RCC 7860 (cell line): ENCODE data around the gene CCDC33.

Experiments used
- DNase-seq: peaks from one replicate; pipeline ENCODE4 v3.0.0-alpha.2; 2015; ENCODE audit warnings: low spot score
- FAIRE-seq: peaks from 2 replicates; lab custom pipeline; 2012; peaks lifted over from hg19 to GRCh38; lab: Jason Lieb, UNC

Gene CCDC33

DNA sequence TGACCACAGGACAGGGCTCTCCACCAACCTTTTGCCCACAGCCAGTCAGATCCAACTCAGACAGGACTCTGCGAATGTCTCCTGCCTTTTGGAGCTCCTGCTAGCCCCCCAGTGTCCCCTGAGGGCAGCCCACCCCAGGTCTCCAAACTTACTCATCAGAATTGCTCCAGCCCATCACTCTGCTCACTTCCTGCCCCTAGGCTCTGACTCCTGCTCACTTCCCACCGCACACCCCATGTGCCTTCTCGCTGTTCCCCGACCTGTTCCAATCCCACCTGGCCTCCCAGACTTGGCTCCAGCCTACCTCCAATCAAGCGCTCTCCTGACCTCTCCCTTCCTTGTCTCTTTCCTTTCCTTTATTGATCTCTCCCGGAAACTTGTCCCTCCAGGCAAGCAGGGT is 27.6 kb upstream of the CCDC33 start:
- DNase-seq (no peak), FAIRE-seq (no peak)

DNA sequence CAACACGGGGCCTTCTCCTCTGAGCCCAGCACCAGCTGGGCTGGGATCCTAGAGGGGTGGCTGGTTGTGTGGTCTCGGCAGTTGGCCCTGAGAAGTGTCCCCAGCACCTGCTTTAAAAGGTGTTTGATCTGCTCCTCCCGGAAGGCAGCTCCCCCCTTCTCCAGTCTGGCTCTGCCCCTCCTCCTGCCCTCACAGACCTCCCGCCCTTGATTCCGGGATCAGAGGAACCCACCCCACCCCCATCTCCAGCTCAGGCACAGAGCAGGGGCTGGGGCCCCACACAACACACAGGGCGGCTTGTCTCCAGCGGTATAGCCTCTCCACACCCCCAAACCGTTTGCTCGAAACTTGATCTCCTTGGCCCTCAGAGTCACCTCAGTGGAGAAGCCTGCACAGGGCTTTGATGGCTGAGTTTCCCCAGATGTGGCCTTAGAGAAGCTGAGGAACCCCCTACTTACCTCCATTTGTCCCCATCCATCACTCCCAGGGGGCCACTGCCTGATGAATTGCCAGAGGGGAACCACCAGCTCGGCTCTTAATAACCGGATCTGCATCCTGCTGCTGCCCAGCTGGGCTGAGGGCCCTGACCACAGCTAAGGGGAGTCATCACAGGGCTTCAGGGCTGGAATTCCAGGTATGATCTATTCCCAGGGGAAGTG is 27.1 kb upstream of the CCDC33 start:
- no peak for FAIRE-seq
- peak; percentile 74 for DNase-seq

DNA sequence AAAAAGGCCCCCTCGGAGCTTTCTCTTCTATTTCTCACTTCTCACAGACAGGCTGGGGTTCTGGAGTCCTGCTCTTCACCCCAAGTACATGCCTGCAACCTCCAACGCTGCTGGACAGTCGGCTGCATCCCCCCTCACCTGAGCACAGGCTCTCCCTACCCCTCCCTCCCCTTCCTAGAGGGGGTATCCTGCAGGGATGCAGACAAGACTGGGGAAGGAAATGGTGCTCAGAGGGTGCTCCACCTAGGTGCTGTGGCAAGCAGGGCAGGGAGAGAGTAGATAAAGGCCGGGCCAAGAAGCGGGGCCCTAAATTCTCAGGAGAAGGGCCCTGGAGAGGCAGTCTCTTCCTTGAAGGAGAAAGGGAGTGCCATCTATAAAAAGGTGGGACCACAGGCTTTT is 26.6 kb upstream of the CCDC33 start:
- DNase-seq (no peak), FAIRE-seq (no peak)

DNA sequence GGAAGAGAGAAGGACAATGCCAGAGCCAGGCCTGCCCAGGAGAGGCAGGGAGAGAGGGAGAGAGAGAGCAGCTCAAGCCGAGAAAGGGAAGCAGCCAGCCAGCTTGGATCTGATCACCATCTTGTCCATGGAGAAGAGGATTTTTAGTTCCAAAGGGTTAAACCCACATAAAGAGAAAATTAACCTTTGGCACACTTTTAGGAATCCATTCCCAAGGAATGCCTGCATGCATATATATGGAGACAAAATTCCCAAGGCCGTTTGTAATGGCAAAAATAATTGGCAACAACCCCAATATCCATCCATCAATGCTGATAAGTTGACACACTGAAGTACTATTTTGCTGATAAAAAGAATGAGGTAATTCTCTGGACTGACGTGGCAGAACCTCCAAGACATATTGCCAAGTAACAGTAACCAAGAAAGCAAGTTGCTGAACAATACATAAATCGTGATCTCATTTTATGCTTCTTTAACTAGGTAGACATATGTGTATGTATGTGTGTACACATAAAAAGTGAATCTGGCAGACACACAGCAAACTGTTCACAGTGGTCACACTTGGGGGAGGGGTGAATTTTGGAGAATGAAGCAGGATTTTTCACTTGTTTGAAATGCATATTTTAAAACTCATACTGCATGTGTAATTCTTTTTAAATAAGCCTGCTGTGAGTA is 26.0 kb upstream of the CCDC33 start:
- DNase-seq (peak; percentile 90), FAIRE-seq (no peak)

DNA sequence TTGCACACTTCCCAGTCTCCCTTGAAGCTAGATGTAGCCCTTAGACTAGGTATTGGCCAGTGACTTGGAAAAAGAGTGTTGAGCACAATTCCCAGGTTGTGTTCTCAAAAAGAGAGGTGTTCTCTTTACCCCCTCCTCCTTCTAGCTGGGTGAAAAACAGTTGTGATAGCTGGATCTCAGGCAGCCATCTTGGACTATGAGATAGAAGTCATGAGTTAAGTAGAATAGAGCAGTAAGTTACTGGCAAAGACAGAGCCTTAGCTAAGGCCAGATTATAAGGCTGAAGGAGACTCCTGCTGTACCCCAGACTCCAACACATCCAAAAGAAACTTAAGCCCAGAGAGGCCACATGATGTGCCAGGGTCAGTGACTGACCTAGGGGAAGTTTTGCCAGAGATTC is 25.4 kb upstream of the CCDC33 start:
- DNase-seq, result no peak
- FAIRE-seq, result no peak

DNA sequence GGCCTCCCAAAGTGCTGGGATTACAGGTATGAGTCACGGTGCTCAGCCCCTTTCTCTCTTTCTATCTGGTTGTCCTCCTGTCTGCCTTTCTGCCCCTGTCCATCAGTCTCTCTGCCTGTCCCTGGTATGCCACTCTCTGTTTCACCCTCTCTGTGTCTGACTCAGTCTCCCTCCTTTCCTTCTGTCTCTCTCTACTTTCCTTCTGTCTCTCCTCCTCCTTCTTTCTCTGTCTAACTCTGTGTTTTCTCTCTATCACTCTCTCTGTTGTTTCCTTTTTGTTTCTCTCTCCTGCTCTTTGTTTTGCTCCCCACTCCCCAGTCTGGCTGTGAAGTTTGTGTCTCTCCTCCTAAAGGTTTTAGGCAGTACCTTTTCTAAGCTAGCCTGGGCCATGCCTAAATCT is 24.5 kb upstream of the CCDC33 start:
- DNase-seq (no peak), FAIRE-seq (no peak)

DNA sequence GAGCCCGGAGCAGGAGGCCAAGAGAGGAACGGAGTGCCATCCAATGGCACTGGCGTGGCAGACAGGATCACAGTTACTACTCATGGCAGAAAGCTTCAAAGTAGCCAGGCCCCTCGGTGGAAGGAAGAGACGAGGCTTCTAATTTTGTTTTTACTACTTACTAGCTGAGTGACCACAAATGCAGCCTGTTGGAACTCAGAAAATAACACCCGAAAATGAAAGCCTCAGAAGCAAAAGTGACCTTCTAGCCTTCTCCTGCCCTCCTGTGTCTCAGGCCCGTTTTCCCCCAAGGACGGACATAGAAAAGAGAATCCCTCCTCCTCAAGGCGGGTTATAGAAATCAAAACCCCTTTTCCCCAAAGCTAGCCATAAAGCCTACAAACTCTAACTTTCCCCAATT is 23.6 kb upstream of the CCDC33 start:
- FAIRE-seq (no peak), DNase-seq (no peak)

DNA sequence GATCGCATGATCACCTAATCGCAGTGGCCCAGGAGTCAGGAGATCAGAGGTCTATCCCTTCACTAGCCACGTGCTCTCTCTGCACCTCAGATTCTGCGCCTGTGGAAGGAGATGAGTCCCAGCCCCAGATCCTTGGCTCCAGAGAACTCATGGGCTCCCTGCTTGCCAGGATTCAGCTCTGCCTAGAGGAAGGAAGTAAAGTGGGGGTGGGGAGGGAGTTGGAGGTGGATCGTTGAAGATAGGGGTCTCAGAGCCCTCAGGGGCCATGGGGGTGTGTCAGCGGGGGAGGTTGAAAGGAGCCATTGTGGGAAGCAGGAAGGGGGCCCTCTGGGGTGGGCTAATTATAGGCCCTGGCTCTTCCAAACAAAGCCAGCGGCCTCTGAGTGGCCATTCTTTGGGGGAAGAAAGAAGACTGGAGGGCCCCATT is 22.3 kb upstream of the CCDC33 start:
- no peak for FAIRE-seq
- no peak for DNase-seq

DNA sequence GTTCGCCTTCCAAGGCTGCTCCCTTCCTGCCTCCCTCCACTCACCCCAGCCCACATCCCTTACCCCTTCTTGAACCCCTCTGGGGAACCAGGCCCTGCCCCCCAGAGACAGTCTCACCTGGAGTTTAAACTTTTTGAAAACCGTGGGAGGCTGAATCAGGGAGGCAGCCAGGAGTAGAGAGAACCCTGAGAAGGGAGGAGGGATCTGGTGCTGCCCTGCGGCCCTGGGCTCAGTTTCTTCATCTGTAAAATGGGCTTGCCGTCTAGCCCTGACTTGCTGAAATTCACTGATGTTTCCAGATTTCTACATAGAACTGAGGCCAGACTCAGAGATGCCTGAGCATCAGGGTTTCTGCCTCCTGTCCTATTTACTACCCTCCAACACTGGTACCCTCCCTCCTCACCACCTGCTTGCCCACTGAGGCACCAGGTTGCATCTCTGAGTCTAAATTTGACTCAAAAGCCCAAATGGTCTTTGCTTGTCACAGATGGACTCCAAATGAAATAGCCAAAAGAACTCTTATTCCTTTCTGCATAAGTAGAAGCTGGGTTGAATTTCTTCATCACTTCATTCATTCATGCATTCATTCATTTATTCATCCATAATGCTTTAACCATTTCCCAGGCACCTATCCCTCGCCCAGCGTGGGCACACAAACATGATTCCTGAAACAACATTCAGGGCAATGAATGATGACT is 21.7 kb upstream of the CCDC33 start:
- FAIRE-seq, result no peak
- no peak for DNase-seq

DNA sequence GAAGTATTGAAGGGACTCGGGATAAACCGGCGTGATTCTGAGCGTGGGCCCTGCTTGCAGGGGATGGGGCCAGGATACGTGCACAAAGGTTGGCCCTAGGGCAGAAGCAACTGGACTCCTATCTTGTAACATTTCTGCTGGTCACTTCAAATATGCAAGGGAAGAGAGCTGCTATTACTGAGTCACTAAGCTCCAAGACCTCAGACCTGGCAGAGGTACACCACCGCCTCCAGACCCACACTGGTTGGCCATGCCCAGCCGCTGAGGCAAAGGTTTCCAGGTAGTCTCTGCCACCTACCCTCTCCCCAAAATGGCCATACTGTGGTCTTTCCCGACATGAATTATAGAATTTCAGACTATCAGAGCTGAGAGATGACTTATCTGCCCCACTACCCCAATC is 20.2 kb upstream of the CCDC33 start:
- FAIRE-seq, result no peak
- DNase-seq, result no peak

DNA sequence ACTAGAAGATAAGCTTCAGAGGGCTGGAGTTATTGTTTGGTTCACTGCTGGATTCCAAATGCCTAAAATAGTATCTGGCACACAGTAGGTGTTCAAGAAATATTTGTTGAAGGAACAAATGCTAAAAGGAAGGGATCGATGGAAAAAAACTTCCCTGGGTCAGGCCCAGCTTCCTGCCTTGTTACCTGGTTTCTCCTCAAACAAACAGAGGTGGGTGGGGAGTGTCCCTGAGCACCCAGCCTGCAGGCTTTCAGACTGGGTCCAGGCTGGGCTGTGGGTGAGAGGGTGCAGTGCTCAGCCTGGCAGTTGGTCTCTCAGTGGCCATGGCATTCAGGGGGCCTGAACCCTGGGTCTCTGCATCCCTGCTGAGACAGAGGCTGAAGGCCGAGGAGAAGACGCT is 19.2 kb upstream of the CCDC33 start:
- FAIRE-seq (no peak), DNase-seq (no peak)

DNA sequence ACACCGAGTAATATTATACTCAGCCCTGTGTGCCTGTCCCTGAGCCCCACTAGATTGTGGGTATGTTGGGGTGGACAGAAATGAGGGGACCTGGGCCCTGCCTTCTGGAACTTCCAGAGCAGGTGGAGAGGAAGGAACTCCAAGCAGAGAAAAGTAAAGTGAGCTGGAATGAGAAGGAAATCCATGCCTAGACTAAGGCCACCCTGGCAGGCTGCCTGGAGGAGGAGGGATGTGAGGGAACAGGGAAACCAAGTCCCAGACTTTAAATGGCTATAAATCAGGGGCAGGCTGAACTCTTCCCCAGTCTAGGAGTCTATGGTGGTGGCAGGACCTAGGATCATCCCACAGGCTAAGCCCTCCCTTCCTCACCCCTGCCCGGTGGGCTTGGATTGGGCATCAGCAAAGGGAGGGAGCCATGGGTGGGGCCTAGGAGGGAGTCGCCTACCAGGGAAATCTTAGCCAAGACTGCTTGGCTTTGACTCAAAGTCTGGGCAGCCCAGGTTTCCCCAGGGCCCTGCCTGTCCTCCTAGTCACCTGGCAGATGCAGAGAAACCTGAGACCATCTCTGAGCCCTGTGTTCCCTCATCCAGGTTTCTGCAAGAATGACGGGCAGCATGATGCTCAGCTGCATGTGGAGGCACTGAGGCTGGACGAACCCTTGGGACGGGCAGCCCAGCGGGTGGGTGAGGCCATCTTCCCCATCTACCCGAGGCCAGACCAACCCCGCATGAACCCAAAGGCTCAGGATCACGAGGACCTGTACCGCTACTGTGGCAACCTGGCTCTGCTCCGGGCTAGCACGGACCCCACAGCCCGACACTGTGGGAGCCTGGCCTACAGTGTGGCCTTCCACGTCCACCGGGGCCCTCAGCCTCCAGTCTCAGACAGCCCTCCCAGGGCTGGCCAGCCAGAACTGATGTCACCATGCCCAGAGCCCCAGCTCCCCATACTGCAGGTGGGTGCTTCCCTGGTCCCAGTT is 17.9 kb upstream of the CCDC33 start:
- no peak for DNase-seq
- FAIRE-seq, result no peak

DNA sequence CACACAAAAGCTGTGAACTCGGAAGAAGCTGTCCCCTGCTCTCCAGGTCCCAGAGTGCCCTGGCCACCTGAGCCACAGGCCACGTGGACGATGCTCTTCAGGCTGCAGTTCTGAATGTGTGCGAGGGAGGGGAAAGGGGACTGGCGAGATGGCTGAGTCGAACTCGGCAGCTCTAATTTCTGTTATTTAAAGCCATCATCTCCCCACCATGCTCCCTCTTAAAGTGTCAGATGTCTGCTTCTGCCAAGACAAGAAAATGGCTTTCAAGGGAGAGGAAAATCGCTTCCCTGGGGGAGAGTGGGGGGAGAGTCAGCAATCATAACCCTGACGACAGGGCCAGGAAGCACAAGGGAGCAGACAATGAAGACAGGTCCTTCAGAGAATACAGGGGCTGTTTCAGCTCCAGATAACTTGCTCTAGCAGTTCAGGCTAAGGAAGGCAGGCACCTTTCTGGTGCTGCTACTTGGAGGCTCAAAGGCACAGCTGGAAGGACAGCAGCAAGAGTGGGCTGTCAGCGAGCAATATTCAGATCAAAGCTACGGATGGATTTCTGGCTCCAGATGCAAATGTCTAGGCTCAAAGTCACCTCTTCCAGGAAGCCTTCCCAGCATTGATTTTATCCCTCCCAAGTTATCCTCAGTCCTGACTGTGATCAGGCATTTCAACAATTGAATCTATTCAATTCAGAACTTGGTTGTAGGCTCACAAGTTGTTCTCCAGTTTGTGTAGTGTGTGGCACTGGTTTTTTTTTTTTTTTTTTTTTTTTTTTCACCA is 15.5 kb upstream of the CCDC33 start:
- DNase-seq (no peak), FAIRE-seq (no peak)

DNA sequence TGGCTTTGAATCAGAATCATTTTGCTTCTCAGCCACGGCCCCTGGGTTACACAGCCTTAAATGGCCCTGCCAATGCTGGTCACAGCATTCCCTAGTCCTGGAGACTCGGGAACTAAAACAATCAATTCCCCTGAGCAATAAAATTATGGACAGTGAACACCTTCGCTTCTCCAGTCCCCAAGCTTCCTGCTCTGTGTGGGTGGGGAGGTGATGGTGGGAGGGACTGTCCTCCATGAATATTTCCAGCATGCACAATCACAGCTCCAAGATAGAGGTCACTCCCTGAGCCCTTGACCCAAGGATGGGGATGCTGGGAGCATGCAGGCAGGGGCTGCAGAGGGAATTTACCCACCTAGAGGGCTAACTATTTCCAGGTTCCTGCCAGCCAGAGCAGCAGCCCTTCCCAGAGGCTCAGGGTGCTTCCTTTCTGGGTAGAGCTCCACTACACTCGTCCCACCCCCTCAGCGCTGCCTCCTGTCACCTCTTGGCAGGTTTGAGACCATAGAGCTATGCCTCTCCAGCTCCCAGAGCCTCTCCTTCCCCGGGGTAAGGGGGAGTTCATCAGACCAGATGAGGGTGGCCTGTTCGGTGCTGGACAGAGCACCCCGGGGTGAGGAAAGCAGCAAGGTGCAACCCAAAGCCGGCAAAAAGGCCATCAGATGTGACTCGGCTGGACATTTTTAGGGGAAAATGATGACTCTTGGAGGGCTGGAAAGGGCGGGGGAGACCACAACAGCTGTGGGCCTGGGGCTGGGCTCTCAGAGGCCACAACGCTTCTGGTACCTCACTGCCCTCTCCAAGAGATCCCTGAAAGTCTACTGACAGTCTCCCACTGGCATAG is 14.5 kb upstream of the CCDC33 start:
- FAIRE-seq (no peak), DNase-seq (no peak)

DNA sequence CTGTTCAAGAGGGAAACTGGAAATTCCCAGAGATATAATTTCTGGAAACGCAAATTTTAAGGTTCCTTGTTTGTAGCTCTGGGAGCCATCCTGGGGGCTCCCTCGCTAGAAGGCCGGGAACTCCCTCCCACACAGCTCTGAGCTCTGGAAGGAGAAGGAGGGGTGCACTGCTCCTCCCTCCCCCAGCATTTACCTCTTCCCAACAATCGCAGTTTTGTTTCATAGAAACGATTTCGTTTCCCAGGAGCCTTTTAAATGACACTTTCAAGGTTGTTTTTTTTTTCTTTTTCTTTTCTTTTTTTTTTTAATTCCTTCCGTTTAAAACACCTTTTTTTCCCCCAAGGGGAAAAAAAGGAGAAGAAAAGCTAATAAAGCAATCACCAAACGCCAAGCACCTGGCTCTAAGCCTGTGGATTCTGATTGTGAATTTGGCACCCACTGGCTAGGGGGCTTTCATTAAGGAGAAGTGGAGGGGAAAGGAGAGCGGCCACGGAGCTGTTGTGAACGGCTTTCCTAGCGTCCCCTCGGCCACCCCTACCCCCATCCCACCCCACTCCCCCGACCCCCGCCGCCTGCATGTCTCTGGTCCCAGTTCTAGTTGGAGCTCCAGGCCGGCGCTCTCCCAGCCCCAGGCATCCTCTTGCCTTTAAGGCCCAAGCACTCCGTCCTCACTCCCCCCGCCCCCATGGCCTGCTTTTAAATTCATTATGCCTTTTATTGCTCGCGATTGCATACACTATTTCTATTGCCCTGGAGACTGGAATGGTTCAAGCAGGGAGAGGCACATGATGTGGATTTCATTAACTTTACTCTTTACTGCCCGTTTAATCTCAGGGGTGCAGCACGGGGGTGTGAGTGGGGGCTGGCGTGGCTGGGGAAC is 13.6 kb upstream of the CCDC33 start:
- DNase-seq (no peak), FAIRE-seq (no peak)

DNA sequence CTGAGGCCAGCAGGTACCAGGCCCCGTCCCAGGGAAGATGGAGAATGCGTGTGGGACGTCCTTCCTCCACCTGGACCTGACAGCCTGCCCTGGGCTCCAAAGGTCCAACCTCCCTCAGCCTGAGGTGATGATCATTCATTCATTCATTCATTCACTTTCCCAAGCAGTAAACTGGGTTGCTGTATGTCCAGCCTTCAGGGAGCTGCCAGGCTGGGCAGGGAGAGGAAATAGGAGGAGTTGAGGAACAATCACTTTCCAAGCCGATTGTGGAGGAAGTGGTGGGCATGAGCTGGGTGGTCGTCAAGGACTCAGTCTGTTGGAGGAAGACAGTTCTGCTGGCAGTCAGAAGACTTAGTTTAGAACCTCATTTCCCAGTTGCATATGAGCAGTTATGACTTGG is 10.2 kb upstream of the CCDC33 start:
- FAIRE-seq, result no peak
- no peak for DNase-seq

DNA sequence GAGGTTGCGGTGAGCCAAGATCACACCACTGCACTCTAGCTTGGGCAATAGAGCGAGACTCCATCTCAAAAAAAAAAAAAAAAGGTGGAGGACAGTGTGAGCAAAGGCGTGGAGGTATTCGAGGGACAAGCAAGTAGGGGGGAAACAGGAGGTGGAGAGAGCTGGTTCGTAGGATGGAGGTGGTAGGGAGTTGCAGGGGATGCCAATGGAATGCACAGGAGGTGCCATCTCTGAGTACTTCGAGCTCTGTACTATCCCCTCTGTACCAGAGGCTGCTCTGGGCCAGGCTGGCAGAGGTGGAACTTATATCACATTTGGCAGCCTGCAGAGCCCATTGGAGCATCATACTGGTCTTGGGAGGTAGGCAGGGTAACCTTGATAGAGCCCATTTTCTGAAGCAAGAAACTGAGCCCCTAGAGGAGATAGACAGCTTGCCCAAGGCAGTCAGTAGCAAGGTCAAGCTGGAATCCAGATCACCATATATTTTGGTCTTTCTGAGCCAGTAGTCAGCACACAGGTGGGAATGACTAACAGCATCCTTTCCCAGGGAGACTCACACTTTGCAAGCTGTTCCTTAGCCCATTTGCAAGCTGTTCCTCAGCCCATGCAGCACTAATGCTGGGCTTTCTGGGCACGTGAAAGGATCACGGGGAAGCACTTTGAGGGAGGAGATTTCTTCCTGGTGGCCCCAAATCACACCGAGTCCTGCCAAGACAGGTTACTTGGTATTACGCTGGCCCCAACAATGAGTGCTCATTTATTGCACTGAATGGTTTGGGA is 9.2 kb upstream of the CCDC33 start:
- DNase-seq (no peak), FAIRE-seq (no peak)
